Measurements from ENCODE around the gene ECHDC1. TPM values are rescaled to one million over a fixed set of nuclear protein-coding genes. Genes with fewer than 3 reads are reported as not detected.

ECHDC1 gene
- total and polyA plus RNA-seq, 2 of the 4 experiments (the other 2 are of a cell fraction) = 33.1 to 40.3 TPM

GRCh38 chr6:127302728-127303660 lies 40.4 kb downstream of the ECHDC1 start:
- dilution Hi-C loops (cut with HindIII; ENCODE audit: low sequenced_read_pairs, unreplicated experiment) = no loop called here
- peaks cover 6% of the 10 kb centered on the region; the same call in 1 of the 2 replicates for H4K20me1 ChIP-seq (ENCODE audit: insufficient read depth, low read length)
- H4K5ac ChIP-seq (ENCODE audit: low read depth, low read length) = no peak overlapping the region
- no peak overlapping the region for H3K23ac ChIP-seq (ENCODE audit: low read depth, low read length)
- ChIA-PET POLR2A (ENCODE audit: unreplicated experiment) (no interaction called here), CTCF (no interaction called here)
- ATAC-seq (ENCODE audit: low read depth) (peak; percentile 34; the same call in 1 of the 2 replicates), DNase-seq (peak; percentile 48)
- H3K4me1 ChIP-seq (ENCODE audit: control insufficient read depth, insufficient read depth, low read length) = no peaks in the 10 kb centered on the region; the same call in none of the 2 replicates
- H3K9ac ChIP-seq (ENCODE audit: low read depth, low read length) = no peak overlapping the region; the same call in 1 of the 2 replicates
- no peak overlapping the region for H4K8ac ChIP-seq (ENCODE audit: low read depth in 2 of 2, low read length in 2 of 2)
- H2BK20ac ChIP-seq (ENCODE audit: low read depth, low read length) = no peak overlapping the region
- peaks cover 4% of the 10 kb centered on the region; the same call in 1 of the 2 replicates for H3K36me3 ChIP-seq (ENCODE audit: control insufficient read depth, insufficient read depth, low read length)
- no peak overlapping the region for H2BK15ac ChIP-seq (ENCODE audit: low read depth, low read length)
- no peak overlapping the region for H3K27ac ChIP-seq (ENCODE audit: insufficient read depth, low read length)
- no peak overlapping the region for H2BK120ac ChIP-seq (ENCODE audit: low read depth, low read length)
- H3K18ac ChIP-seq (ENCODE audit: low read depth, low read length) = no peak overlapping the region
- BruUV-seq (replicated peaks) = no TSS peak
- no CpG with 5 or more reads among the region's 6 CpGs for WGBS, 2 experiments (ENCODE audit: extremely low coverage in 2 of 2, insufficient read length in 1 of 2)
- no peak overlapping the region for H3K14ac ChIP-seq (replicated peaks; ENCODE audit: low read depth, low read length)
- H2AK9ac ChIP-seq (replicated peaks; ENCODE audit: low read depth, low read length, poor library complexity) = no peak overlapping the region
- intact Hi-C loops (cut with micrococcal nuclease) = loop anchor here (1.0 to 5.0 kb wide), 3 partner anchors 117 to 236 kb away; partner anchors contain the start of gene MTCL3
- no peak overlapping the region for H4K91ac ChIP-seq (ENCODE audit: insufficient read depth, low read depth, low read length)
- no peak overlapping the region for H3K56ac ChIP-seq (ENCODE audit: extremely low read depth, insufficient read depth, low read length)
- H2BK5ac ChIP-seq (ENCODE audit: low read depth, low read length, poor library complexity, severe bottlenecking) = no peak overlapping the region
- no peak overlapping the region for H3K4me3 ChIP-seq (ENCODE audit: insufficient read depth, low read depth, low read length)
- H3K9me1 ChIP-seq (ENCODE audit: insufficient read depth, low read length) = peaks cover 6% of the 10 kb centered on the region; the same call in 1 of the 2 replicates
- H2AFZ ChIP-seq (replicated peaks; ENCODE audit: low read length, poor library complexity) = no peak overlapping the region
- peaks cover 0 to 23% of the 10 kb centered on the region in 2 experiments; a peak in 3 of 4 replicates for H3K79me1 ChIP-seq (ENCODE audit: low read depth in 1 of 2, low read length in 2 of 2)
- in situ Hi-C loops (cut with MboI; ENCODE audit: low sequenced_read_pairs) = loop anchor here (5.0 to 10.0 kb wide), 2 partner anchors 162 to 234 kb away; no protein-coding TSS in a partner anchor
- no peaks in the 10 kb centered on the region for H3K9me3 ChIP-seq (ENCODE audit: control insufficient read depth, insufficient read depth, low read length)
- H2AK5ac ChIP-seq (ENCODE audit: low read depth, low read length) = no peak overlapping the region
- H3K4ac ChIP-seq (ENCODE audit: low read depth, low read length) = no peak overlapping the region
- H3K27me3 ChIP-seq (ENCODE audit: control insufficient read depth, insufficient read depth, low read length) = no peaks in the 10 kb centered on the region
- no peak overlapping the region for H3K4me2 ChIP-seq (ENCODE audit: low read depth, low read length)
- TF ChIP-seq SMC3 (IDR thresholded peaks at IDR 0.05; ENCODE audit: low read depth, low read length) (peak; percentile 70), NFE2L2 (IDR thresholded peaks at IDR 0.05; ENCODE audit: low read depth, low read length) (no peak), CHD1 (IDR thresholded peaks at IDR 0.05; ENCODE audit: low read depth, low read length) (no peak), USF2 (IDR thresholded peaks at IDR 0.05; ENCODE audit: low read depth, low read length) (no peak), RFX5 (IDR thresholded peaks at IDR 0.05; ENCODE audit: low read depth, low read length) (no peak), MXI1 (IDR thresholded peaks at IDR 0.05; ENCODE audit: borderline replicate concordance, low read depth, low read length) (no peak), CTCF (conservative IDR thresholded peaks at IDR 0.05; ENCODE audit: low read depth, low read length) (peak; percentile 81), RCOR1 (IDR thresholded peaks at IDR 0.05; ENCODE audit: insufficient replicate concordance, low read length) (no peak), BHLHE40 (IDR thresholded peaks at IDR 0.05; ENCODE audit: low read depth, low read length) (no peak), FOS (IDR thresholded peaks at IDR 0.05; ENCODE audit: low read depth, low read length) (no peak), CEBPB (IDR thresholded peaks at IDR 0.05; ENCODE audit: low read depth, low read length) (no peak), RAD21 (IDR thresholded peaks at IDR 0.05; ENCODE audit: low read length) (peak; percentile 69)

Data from IMR-90 (cell line).